OCI-LY3 (cell line): Measurements from ENCODE around the gene GPR42.

ENCODE experiments used
- CTCF ChIP-seq: fragments of 200-600, 300-600 bp; sonication (generic); IDR thresholded peaks from 2 replicates; pipeline ENCODE4 v1.5.1; 2014; ENCODE audit warnings: antibody characterized with exemption, low read length, low read depth
- EZH2phosphoT487 ChIP-seq: fragments of 200-600 bp; shearing (Covaris generic); IDR thresholded peaks from 2 replicates; pipeline ENCODE4 v1.6.1; 2018; ENCODE audit warnings: antibody characterized with exemption, mixed run types, low read depth

DNA sequence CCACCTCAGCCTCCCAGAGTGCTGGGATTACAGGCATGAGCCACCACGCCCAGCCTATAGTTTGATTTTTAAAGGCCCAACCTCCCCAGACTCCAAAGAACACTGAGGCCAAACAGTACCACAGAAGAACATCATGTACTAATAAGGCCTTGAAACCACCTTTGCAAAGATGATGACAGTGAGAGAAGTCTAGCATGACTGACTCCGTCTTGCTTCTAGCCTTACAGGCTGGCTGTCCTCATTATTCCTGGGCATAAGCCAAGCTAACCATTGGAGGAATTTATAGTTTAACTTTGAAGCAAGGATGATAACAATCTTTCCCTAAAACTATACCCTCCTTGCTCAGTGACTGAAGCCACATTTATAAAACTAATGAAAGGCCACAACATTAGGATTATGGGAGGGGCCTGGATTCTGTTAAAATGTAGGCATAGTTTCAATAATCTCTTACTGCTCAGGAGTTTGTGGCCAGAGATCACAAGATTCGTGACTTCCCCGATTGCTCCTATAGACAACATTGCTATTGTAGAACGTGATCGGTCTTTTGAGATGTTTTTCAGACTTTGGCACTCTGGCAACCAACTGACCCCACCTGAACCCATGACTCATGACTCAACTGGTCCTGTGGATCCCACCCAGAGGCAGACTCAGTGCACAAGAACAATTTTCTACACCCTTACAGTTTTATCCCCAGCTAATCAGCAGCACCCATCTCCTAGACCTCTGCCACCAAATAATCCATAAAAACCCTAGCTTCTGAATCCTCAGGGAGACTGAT is 17.6 kb downstream of the GPR42 start:
- TF ChIP-seq CTCF (no peak), EZH2phosphoT487 (no peak)
